ENCODE results near the gene PSRC1. TPM values are rescaled to one million over a fixed set of nuclear protein-coding genes. Genes with fewer than 3 reads are reported as not detected.
A peak's percentile ranks its signal among the peaks of the same experiment; 100 is the strongest.
"Not testable (repeated sequence)": the region's sequence is repeated elsewhere in the genome, so short reads cannot be mapped to it uniquely, and the experiment has no call there.

PSRC1 gene
- total and polyA plus RNA-seq, 5 donors from 2014 or later, result 0.14 to 1.0 (median 0.57) TPM

GRCh38 chr1:109293026-109293425 lies 10.1 kb upstream of the PSRC1 start:
- H3K27ac ChIP-seq (ENCODE audit: insufficient read depth, low read length, poor library complexity, severe bottlenecking), result no peak overlapping the region
- H3K4me1 Mint-ChIP-seq, result no peaks in the 10 kb centered on the region
- no peak overlapping the region for H3K27ac Mint-ChIP-seq
- no peaks in the 10 kb centered on the region for H3K9me3 Mint-ChIP-seq
- no peaks in the 10 kb centered on the region for H3K4me1 ChIP-seq (ENCODE audit: control insufficient read depth, insufficient read depth, low read length, poor library complexity, severe bottlenecking)
- ATAC-seq (ENCODE audit: low read depth in 2 of 2), result no peak
- no peaks in the 10 kb centered on the region for H3K36me3 ChIP-seq (ENCODE audit: control insufficient read depth, insufficient read depth, low read length)
- no peaks in the 10 kb centered on the region for H3K36me3 Mint-ChIP-seq
- no peaks in the 10 kb centered on the region for H3K9me3 ChIP-seq (ENCODE audit: control insufficient read depth in 2 of 2, low read length in 2 of 2)
- H3K27me3 Mint-ChIP-seq, result peaks cover 35% of the 10 kb centered on the region
- no peak overlapping the region for H3K4me3 Mint-ChIP-seq
- H3K4me3 ChIP-seq (ENCODE audit: low read depth, low read length), result no peak overlapping the region
- H3K27me3 ChIP-seq (ENCODE audit: control insufficient read depth, insufficient read depth, low read length), result peaks cover 6% of the 10 kb centered on the region
- no peak for DNase-seq

- Mint-ChIP-seq H3K4me1 (no peaks in the 10 kb centered on the region), H3K27ac (no peak overlapping the region), H3K27me3 (peaks cover 40% of the 10 kb centered on the region), H3K36me3 (no peaks in the 10 kb centered on the region), H3K4me3 (no peak overlapping the region), H3K9me3 (no peaks in the 10 kb centered on the region)
- no peaks in the 10 kb centered on the region for H3K4me1 ChIP-seq (ENCODE audit: control insufficient read depth, insufficient read depth, low read length, poor library complexity, severe bottlenecking)
- H3K36me3 ChIP-seq (ENCODE audit: control insufficient read depth, insufficient read depth, low read length), result no peaks in the 10 kb centered on the region
- no peak overlapping the region for H3K4me3 ChIP-seq (ENCODE audit: low read depth, low read length)
- H3K27me3 ChIP-seq (ENCODE audit: control insufficient read depth, insufficient read depth, low read length), result peaks cover 6% of the 10 kb centered on the region
- H3K27ac ChIP-seq (ENCODE audit: insufficient read depth, low read length, poor library complexity, severe bottlenecking), result no peak overlapping the region
- no peaks in the 10 kb centered on the region for H3K9me3 ChIP-seq (ENCODE audit: control insufficient read depth in 2 of 2, low read length in 2 of 2)
- DNase-seq (no peak), ATAC-seq (ENCODE audit: low read depth in 2 of 2) (no peak)
Observed at GRCh38 chr1:109292364-109292763, 9.4 kb upstream of the PSRC1 start.

- H3K4me3 ChIP-seq (ENCODE audit: low read depth, low read length), result no peak overlapping the region
- no peaks in the 10 kb centered on the region for H3K4me1 ChIP-seq (ENCODE audit: control insufficient read depth, insufficient read depth, low read length, poor library complexity, severe bottlenecking)
- H3K27ac ChIP-seq (ENCODE audit: insufficient read depth, low read length, poor library complexity, severe bottlenecking), result no peak overlapping the region
- Mint-ChIP-seq H3K4me3 (no peak overlapping the region), H3K27me3 (peaks cover 40% of the 10 kb centered on the region), H3K4me1 (peaks cover 0 to 6% (median 0%) of the 10 kb centered on the region in 4 donors), H3K36me3 (no peaks in the 10 kb centered on the region), H3K27ac (no peak overlapping the region), H3K9me3 (no peaks in the 10 kb centered on the region)
- no peaks in the 10 kb centered on the region for H3K9me3 ChIP-seq (ENCODE audit: control insufficient read depth in 2 of 2, low read length in 2 of 2)
- ATAC-seq (ENCODE audit: low read depth in 2 of 2) (no peak), DNase-seq (no peak)
- peaks cover 6% of the 10 kb centered on the region for H3K27me3 ChIP-seq (ENCODE audit: control insufficient read depth, insufficient read depth, low read length)
- no peaks in the 10 kb centered on the region for H3K36me3 ChIP-seq (ENCODE audit: control insufficient read depth, insufficient read depth, low read length)
Observed at GRCh38 chr1:109290998-109291397, 8.1 kb upstream of the PSRC1 start.

- Mint-ChIP-seq H3K36me3 (no peaks in the 10 kb centered on the region), H3K4me3 (no peak overlapping the region), H3K4me1 (peaks cover 0 to 6% (median 0%) of the 10 kb centered on the region in 4 donors), H3K9me3 (no peaks in the 10 kb centered on the region), H3K27ac (no peak overlapping the region), H3K27me3 (peaks cover 40% of the 10 kb centered on the region)
- Histone ChIP-seq H3K4me3 (ENCODE audit: low read depth, low read length) (no peak overlapping the region), H3K27me3 (ENCODE audit: control insufficient read depth, insufficient read depth, low read length) (peaks cover 2% of the 10 kb centered on the region), H3K36me3 (ENCODE audit: control insufficient read depth, insufficient read depth, low read length) (no peaks in the 10 kb centered on the region), H3K4me1 (ENCODE audit: control insufficient read depth, insufficient read depth, low read length, poor library complexity, severe bottlenecking) (no peaks in the 10 kb centered on the region), H3K27ac (ENCODE audit: insufficient read depth, low read length, poor library complexity, severe bottlenecking) (no peak overlapping the region), H3K9me3 (ENCODE audit: control insufficient read depth in 2 of 2, low read length in 2 of 2) (no peaks in the 10 kb centered on the region)
- DNase-seq (no peak), ATAC-seq (ENCODE audit: low read depth in 2 of 2) (no peak)
Observed at GRCh38 chr1:109290137-109290536, 7.2 kb upstream of the PSRC1 start.

- not testable (repeated sequence) for H3K4me3 Mint-ChIP-seq; ATAC-seq (ENCODE audit: low read depth in 2 of 2); H3K9me3 Mint-ChIP-seq; H3K36me3 ChIP-seq (ENCODE audit: control insufficient read depth, insufficient read depth, low read length); H3K27me3 ChIP-seq (ENCODE audit: control insufficient read depth, insufficient read depth, low read length); DNase-seq; H3K27ac ChIP-seq (ENCODE audit: insufficient read depth, low read length, poor library complexity, severe bottlenecking); H3K36me3 Mint-ChIP-seq; H3K4me3 ChIP-seq (ENCODE audit: low read depth, low read length); H3K27ac Mint-ChIP-seq; H3K9me3 ChIP-seq (ENCODE audit: control insufficient read depth in 2 of 2, low read length in 2 of 2)
- peaks cover 16% of the 10 kb centered on the region for H3K4me1 ChIP-seq (ENCODE audit: control insufficient read depth, insufficient read depth, low read length, poor library complexity, severe bottlenecking)
- H3K4me1 Mint-ChIP-seq, result peaks cover 2 to 33% (median 17%) of the 10 kb centered on the region in 4 donors
- H3K27me3 Mint-ChIP-seq, result peaks cover 23% of the 10 kb centered on the region
Observed at GRCh38 chr1:109286762-109287161, 3.8 kb upstream of the PSRC1 start.

GRCh38 chr1:109283748-109284600 lies 1.0 kb upstream of the PSRC1 start:
- H3K36me3 Mint-ChIP-seq, result no peaks in the 10 kb centered on the region
- peaks cover 2 to 33% (median 18%) of the 10 kb centered on the region in 4 donors for H3K4me1 Mint-ChIP-seq
- no peak for ATAC-seq (ENCODE audit: low read depth in 2 of 2)
- H3K4me3 ChIP-seq (ENCODE audit: low read depth, low read length), result peak overlapping the region; percentile 96
- no peaks in the 10 kb centered on the region for H3K9me3 Mint-ChIP-seq
- peak overlapping the region; percentile 26 to 89 (median 73) for H3K27ac Mint-ChIP-seq
- peaks cover 16% of the 10 kb centered on the region for H3K4me1 ChIP-seq (ENCODE audit: control insufficient read depth, insufficient read depth, low read length, poor library complexity, severe bottlenecking)
- H3K27me3 ChIP-seq (ENCODE audit: control insufficient read depth, insufficient read depth, low read length), result no peaks in the 10 kb centered on the region
- H3K9me3 ChIP-seq (ENCODE audit: control insufficient read depth in 2 of 2, low read length in 2 of 2), result no peaks in the 10 kb centered on the region
- H3K27me3 Mint-ChIP-seq, result peaks cover 13% of the 10 kb centered on the region
- no peaks in the 10 kb centered on the region for H3K36me3 ChIP-seq (ENCODE audit: control insufficient read depth, insufficient read depth, low read length)
- no peak for DNase-seq
- peak overlapping the region; percentile 91 to 98 (median 95) for H3K4me3 Mint-ChIP-seq
- H3K27ac ChIP-seq (ENCODE audit: insufficient read depth, low read length, poor library complexity, severe bottlenecking), result peak overlapping the region; percentile 68

GRCh38 chr1:109282497-109282951 lies 421 bp downstream of the PSRC1 start:
- Histone ChIP-seq H3K27ac (ENCODE audit: insufficient read depth, low read length, poor library complexity, severe bottlenecking) (no peak overlapping the region), H3K36me3 (ENCODE audit: control insufficient read depth, insufficient read depth, low read length) (no peaks in the 10 kb centered on the region), H3K4me1 (ENCODE audit: control insufficient read depth, insufficient read depth, low read length, poor library complexity, severe bottlenecking) (peaks cover 16% of the 10 kb centered on the region), H3K9me3 (ENCODE audit: control insufficient read depth in 2 of 2, low read length in 2 of 2) (no peaks in the 10 kb centered on the region), H3K4me3 (ENCODE audit: low read depth, low read length) (peak overlapping the region; percentile 96), H3K27me3 (ENCODE audit: control insufficient read depth, insufficient read depth, low read length) (no peaks in the 10 kb centered on the region)
- Mint-ChIP-seq H3K9me3 (no peaks in the 10 kb centered on the region), H3K36me3 (no peaks in the 10 kb centered on the region), H3K4me1 (peaks cover 2 to 34% (median 18%) of the 10 kb centered on the region in 4 donors), H3K27ac (peak overlapping the region in 2 of 3 donors; percentile 73 to 89), H3K4me3 (peak overlapping the region; percentile 91 to 98 (median 95)), H3K27me3 (peaks cover under 1% of the 10 kb centered on the region)
- no peak for DNase-seq
- ATAC-seq (ENCODE audit: low read depth in 2 of 2), result no peak
